HUES64 (cell line): ENCODE results near the gene GRIA1.

Source experiments
- H3K27ac ChIP-seq: 2 replicates; pipeline ENCODE4 v1.7.0; 2013; ENCODE audit warnings: low read depth, low read length, inconsistent platforms
- H3K27me3 ChIP-seq: 2 replicates; pipeline ENCODE4 v1.6.1; 2013; ENCODE audit warnings: mild to moderate bottlenecking, low read length; ENCODE audit not compliant: insufficient read depth
- H3K36me3 ChIP-seq: 2 replicates; pipeline ENCODE4 v1.6.1; 2013; ENCODE audit warnings: mild to moderate bottlenecking, low read length; ENCODE audit not compliant: insufficient read depth
- H3K4me1 ChIP-seq: 2 replicates; pipeline ENCODE4 v1.6.1; 2013; ENCODE audit warnings: mild to moderate bottlenecking, low read length, moderate library complexity; ENCODE audit not compliant: insufficient read depth
- H3K4me3 ChIP-seq: 2 replicates; pipeline ENCODE4 v1.5.1; 2013; ENCODE audit warnings: mild to moderate bottlenecking, low read length, moderate library complexity
- H3K9ac ChIP-seq: 2 replicates; pipeline ENCODE4 v1.6.1; 2013; ENCODE audit warnings: mild to moderate bottlenecking, low read depth, low read length
- H3K9me3 ChIP-seq: 2 replicates; pipeline ENCODE4 v1.6.1; 2013; ENCODE audit warnings: low read depth, low read length; ENCODE audit not compliant: insufficient read depth
- WGBS: fragments of 150-250, 120-280 bp; methylation state at CpG from one replicate; pipeline ENCODE4 v1.1.7; 2013; ENCODE audit warnings: missing lambda C conversion rate; 5-methylcytosine and 5-hydroxymethylcytosine counted together

Gene GRIA1

DNA sequence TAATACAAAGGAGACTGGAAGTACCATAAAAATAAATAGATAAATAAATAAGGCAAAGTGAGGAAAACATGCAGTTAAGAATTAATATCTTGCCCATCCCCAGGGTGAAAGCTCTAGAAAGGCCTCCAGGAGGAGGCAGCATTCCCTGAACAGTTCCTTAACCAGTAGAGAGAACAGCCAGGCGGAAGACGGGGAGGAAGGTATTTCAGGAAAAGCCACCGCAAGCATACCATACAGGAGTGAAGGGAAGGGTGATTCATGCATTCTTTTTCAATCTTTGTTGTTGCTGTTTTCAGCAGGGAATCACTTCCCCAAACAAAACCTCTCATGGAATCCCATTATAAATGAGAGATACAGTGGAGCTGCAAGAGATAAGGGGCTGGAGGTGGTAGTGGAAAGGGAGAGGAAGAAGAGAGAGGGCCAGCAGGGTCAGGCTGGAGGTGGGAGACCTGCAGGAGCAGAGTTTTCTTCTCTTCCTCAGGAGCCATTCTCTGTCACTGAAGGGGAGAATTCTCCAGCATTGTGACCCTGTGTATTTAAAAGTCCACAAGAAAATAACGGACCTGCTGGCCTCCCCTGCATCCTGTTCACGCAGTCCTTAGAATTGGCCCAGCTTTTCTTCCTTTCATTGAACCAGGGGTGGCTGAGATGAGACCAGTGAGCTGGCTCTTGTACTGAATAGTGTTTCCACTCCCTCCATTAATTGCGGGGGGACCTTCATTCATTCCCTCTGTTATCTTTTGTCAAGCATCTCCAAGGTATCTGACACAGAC, 292.3 kb downstream of the GRIA1 start:
- H3K27me3 ChIP-seq = no peaks in the 10 kb centered on the region
- no peaks in the 10 kb centered on the region for H3K9me3 ChIP-seq
- WGBS = 58% methylated on average over 5 of the region's 6 CpGs
- H3K9ac ChIP-seq = no peak overlapping the region
- peak overlapping the region; percentile 44; the same call in 1 of the 2 replicates for H3K27ac ChIP-seq
- H3K4me3 ChIP-seq = no peak overlapping the region
- no peaks in the 10 kb centered on the region for H3K36me3 ChIP-seq
- H3K4me1 ChIP-seq = peaks cover 27% of the 10 kb centered on the region

DNA sequence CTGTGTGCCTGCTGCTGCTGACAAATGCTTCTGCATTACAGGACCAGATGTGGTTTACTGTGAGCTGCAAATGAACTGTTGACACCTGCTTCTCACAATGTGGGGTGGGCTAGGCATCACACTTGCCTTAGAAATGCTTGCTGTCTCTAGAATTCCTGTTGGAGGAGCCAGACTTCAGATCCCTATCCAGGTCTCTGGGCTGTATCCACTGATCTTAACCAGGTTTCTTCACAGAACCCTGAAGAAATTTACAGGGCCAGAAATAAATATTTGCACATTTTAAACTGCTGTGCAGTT, 292.8 kb downstream of the GRIA1 start:
- no peaks in the 10 kb centered on the region for H3K36me3 ChIP-seq

DNA sequence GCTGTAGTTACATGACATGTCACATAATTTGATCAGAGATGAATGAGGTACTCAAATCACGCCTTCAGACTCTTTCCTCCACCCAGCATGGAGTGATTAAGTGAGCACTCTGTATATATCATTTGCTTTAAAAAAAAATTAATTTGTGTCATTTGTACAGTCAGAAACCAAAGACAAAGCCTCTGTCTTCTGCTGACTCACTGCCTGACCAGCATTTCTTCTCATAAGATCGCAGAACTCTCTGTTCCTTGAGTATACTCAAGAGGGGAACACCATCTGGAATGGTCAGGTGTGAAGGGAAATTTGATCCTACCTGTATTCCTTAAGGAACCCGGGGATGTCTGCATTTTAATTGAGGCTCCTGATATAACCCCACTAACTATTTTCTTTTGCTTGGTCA, 293.8 kb downstream of the GRIA1 start:
- 95% methylated on average over 3 of the region's 3 CpGs for WGBS
- H3K9ac ChIP-seq = no peak overlapping the region

More for the DNA sequence above, 292.8 kb downstream of the GRIA1 start:
- no peaks in the 10 kb centered on the region for H3K27me3 ChIP-seq
- no peak overlapping the region for H3K4me3 ChIP-seq
- no peaks in the 10 kb centered on the region for H3K9me3 ChIP-seq
- H3K4me1 ChIP-seq = peaks cover 27% of the 10 kb centered on the region
- peak overlapping the region; percentile 44; the same call in 1 of the 2 replicates for H3K27ac ChIP-seq
- no peak overlapping the region for H3K9ac ChIP-seq

DNA sequence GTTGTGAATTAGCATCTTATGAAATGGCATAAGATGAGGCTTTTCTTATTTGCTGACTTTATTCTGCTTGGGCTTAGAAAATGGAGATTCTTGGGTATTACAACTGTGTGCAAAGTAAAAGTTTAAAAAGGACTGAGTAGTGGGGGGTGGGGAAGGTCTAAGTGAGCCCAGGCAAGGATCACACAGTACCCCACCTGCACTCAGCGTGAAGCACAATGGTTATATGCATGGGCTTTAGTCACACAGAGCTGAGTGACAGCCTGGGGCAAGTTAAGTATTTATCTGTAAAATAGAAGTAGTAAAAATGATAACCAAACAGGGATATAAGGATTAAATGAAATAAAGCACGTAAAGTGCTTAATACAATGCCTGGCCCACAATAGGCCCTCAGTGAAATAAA, 300.9 kb downstream of the GRIA1 start:
- Histone ChIP-seq H3K27ac (no peak overlapping the region), H3K4me3 (no peak overlapping the region), H3K4me1 (peaks cover 4% of the 10 kb centered on the region; the same call in 1 of the 2 replicates), H3K9me3 (no peaks in the 10 kb centered on the region), H3K36me3 (no peaks in the 10 kb centered on the region), H3K27me3 (no peaks in the 10 kb centered on the region), H3K9ac (no peak overlapping the region)
- 79% methylated on average over 2 of the region's 2 CpGs for WGBS

More for the DNA sequence above, 293.8 kb downstream of the GRIA1 start:
- H3K9me3 ChIP-seq = no peaks in the 10 kb centered on the region
- H3K36me3 ChIP-seq = no peaks in the 10 kb centered on the region
- peaks cover 27% of the 10 kb centered on the region for H3K4me1 ChIP-seq
- no peak overlapping the region for H3K4me3 ChIP-seq
- no peak overlapping the region for H3K27ac ChIP-seq
- no peaks in the 10 kb centered on the region for H3K27me3 ChIP-seq

DNA sequence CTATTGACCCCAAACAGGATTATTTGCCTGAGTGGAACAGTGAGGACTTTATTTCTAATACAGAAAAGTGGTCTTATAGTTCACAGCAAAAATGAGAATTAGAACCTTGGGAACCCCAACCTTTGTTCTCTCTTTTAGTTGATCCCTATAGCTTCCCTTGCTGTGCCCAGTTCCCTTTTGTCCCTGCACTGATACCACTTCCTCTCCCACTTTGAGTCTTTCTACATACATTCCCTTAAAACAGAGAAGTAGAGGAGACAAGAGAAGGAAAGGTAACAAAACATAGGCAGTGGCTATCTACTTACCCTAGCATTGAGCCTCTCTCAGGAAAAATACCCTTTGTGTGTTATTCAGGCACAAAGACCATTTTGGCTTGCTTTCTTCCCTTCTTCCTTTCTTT, 301.8 kb downstream of the GRIA1 start:
- no peaks in the 10 kb centered on the region for H3K36me3 ChIP-seq
- H3K4me3 ChIP-seq = no peak overlapping the region
- no peaks in the 10 kb centered on the region for H3K27me3 ChIP-seq
- no peaks in the 10 kb centered on the region for H3K9me3 ChIP-seq
- H3K27ac ChIP-seq = no peak overlapping the region
- H3K9ac ChIP-seq = no peak overlapping the region
- H3K4me1 ChIP-seq = peaks cover 4% of the 10 kb centered on the region; the same call in 1 of the 2 replicates

DNA sequence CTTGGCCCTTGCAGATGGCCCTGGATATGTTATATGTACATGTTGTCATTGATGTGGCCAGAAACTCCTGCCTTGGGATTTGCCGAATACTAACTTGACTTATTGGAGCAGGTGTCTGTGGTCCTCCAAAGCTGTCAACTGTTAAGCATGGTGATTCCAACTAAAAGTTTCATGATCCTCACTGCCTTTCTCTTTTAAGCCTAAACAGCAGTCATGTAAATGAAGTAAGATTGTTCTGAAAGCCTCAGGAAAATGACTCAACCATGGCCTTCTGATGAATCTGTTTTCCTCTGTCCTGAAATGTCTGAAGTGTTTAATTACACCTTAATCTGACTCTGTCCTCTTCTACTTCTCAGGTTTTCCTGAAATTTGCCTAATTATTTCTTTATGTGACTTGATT, 303.2 kb downstream of the GRIA1 start:
- WGBS = 93% methylated on average over 1 of the region's 1 CpG

DNA sequence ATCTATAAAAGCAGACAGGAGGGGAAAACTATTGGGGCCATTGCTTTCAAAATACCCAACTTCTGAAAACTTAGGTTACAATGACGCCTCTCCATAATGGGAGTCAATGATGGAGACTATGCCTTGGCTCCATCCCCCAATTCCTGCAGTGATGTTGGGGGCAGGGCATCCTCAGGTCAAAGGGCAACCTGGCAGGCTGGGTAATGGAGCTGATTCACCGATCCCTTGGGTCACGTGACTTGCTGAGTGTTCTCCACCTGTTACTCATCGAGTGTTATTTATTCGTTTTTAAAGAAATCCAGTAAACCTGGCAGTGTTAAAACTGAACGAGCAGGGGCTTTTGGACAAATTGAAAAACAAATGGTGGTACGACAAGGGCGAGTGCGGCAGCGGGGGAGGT, 303.9 kb downstream of the GRIA1 start:
- Histone ChIP-seq H3K36me3 (no peaks in the 10 kb centered on the region), H3K4me1 (peaks cover 4% of the 10 kb centered on the region; the same call in 1 of the 2 replicates), H3K27me3 (no peaks in the 10 kb centered on the region), H3K27ac (no peak overlapping the region), H3K9ac (no peak overlapping the region), H3K4me3 (no peak overlapping the region), H3K9me3 (no peaks in the 10 kb centered on the region)
- WGBS = 95% methylated on average over 10 of the region's 10 CpGs

More for the DNA sequence above, 303.2 kb downstream of the GRIA1 start:
- no peak overlapping the region for H3K27ac ChIP-seq
- H3K9ac ChIP-seq = no peak overlapping the region
- no peaks in the 10 kb centered on the region for H3K27me3 ChIP-seq
- peaks cover 4% of the 10 kb centered on the region; the same call in 1 of the 2 replicates for H3K4me1 ChIP-seq
- H3K4me3 ChIP-seq = no peak overlapping the region
- no peaks in the 10 kb centered on the region for H3K36me3 ChIP-seq
- H3K9me3 ChIP-seq = no peaks in the 10 kb centered on the region

DNA sequence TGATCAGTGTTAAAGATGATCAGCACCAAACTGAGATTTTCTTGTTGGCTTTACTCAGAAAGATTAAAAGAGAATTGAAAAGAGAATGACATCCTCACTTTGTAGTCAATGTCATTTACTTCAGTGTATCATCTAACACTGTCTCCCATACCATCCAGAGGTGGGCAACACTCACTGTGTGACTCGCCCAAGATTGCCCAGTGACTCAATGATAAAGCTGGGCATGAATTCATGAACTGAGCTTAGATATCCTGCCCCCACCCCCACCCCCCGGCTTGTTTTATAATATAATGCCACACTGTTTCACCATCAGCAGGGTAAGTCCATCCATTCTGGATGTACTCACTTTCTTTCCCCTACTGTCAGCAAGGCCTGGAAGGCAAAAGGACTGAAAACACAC, 306.1 kb downstream of the GRIA1 start:
- H3K36me3 ChIP-seq = no peaks in the 10 kb centered on the region
- H3K9me3 ChIP-seq = no peaks in the 10 kb centered on the region
- H3K4me3 ChIP-seq = no peak overlapping the region
- no peaks in the 10 kb centered on the region for H3K4me1 ChIP-seq
- H3K27ac ChIP-seq = no peak overlapping the region
- no peak overlapping the region for H3K9ac ChIP-seq
- no peaks in the 10 kb centered on the region for H3K27me3 ChIP-seq
- 92% methylated on average over 2 of the region's 2 CpGs for WGBS

DNA sequence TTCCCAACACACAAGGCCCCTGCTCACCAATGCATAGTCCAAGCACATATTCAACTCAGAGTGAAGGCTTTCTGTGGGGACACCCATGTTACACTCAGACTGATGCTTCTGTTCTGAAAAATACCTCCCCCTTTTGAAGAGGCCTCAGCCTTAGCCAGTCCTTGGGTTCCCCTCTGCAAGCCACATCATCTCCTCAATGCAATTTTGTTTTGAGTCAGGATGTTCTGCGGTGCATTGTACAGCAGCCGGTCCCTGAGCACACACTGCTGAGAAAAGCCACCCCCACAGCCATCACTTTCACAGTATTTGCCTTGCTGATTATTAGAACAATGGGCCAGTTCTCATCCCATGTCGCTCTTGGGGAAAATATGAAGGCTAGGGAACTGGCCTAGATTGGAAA, 307.0 kb downstream of the GRIA1 start:
- H3K4me1 ChIP-seq = no peaks in the 10 kb centered on the region
- no peak overlapping the region for H3K9ac ChIP-seq
- no peak overlapping the region for H3K4me3 ChIP-seq
- WGBS = 86% methylated on average over 3 of the region's 3 CpGs
- H3K27me3 ChIP-seq = no peaks in the 10 kb centered on the region
- H3K27ac ChIP-seq = no peak overlapping the region
- no peaks in the 10 kb centered on the region for H3K36me3 ChIP-seq
- no peaks in the 10 kb centered on the region for H3K9me3 ChIP-seq

DNA sequence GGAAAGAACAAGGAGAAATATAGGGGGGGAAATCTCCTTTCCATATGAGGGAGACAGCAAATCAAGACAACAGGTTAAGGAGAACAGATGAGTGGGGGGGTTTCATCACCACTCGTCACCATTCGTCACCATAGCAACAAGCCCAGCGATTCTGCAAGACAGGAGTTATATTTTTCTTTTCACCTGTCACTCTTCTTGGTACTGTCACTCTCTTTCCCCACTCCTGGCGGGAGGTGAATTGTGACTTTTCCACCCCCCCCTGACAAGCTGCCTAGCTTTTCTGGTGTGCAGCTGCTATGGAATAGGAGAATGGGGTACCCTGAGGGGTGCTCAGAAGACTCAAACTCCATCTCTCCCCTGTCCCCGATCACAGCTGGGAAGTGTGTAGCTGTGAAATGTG, 308.4 kb downstream of the GRIA1 start:
- H3K27ac ChIP-seq = no peak overlapping the region
- H3K9ac ChIP-seq = no peak overlapping the region
- no peak overlapping the region for H3K4me3 ChIP-seq
- no peaks in the 10 kb centered on the region for H3K9me3 ChIP-seq
- H3K36me3 ChIP-seq = no peaks in the 10 kb centered on the region
- no peaks in the 10 kb centered on the region for H3K4me1 ChIP-seq
- H3K27me3 ChIP-seq = no peaks in the 10 kb centered on the region
- WGBS = 97% methylated on average over 5 of the region's 5 CpGs

DNA sequence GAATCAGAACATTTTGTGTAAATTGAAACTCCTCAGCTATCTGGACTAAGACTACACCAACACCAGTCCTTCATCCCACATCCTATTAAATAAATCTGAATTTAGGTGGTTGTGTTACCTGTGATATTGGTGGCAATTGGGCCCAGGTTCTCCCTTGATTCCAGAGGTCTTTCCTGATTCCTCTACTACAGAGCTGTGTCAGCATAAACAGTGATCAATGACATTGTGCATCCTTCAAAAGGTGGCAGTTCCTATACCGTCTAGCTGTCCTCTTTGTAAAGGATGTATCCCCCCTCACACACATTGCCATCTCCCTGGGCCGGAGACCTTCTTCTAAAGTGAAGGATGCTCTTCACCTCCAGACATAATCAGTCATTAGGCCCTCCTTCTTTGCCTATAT, 309.0 kb downstream of the GRIA1 start:
- WGBS = 94% methylated on average over 2 of the region's 2 CpGs
- no peaks in the 10 kb centered on the region for H3K36me3 ChIP-seq
- no peak overlapping the region for H3K27ac ChIP-seq
- H3K27me3 ChIP-seq = no peaks in the 10 kb centered on the region
- H3K4me1 ChIP-seq = no peaks in the 10 kb centered on the region
- no peak overlapping the region for H3K9ac ChIP-seq
- no peaks in the 10 kb centered on the region for H3K9me3 ChIP-seq
- H3K4me3 ChIP-seq = no peak overlapping the region
